H7 (cell line): ENCODE measurements around the gene EYS. TPM values are rescaled to one million over a fixed set of nuclear protein-coding genes. Genes with fewer than 3 reads are reported as not detected.
"Not testable (repeated sequence)": the region's sequence is repeated elsewhere in the genome, so short reads cannot be mapped to it uniquely, and the experiment has no call there.

Source experiments
- DNase-seq: peaks from one replicate; pipeline ENCODE4 v3.0.0; 2012
- H3K27me3 ChIP-seq: 2 replicates; pipeline ENCODE4 v1.6.0; 2011; ENCODE audit warnings: mild to moderate bottlenecking, low read length; ENCODE audit not compliant: control insufficient read depth, insufficient read depth
- H3K36me3 ChIP-seq: replicated peaks from 2 replicates; pipeline ENCODE4 v1.5.1; 2011; ENCODE audit warnings: low read length; ENCODE audit not compliant: control insufficient read depth, insufficient read depth
- H3K4me3 ChIP-seq: 2 replicates; pipeline ENCODE4 v1.5.1; 2011; ENCODE audit warnings: low read depth, mild to moderate bottlenecking, control low read depth, low read length, moderate library complexity; ENCODE audit not compliant: insufficient read depth
- total RNA-seq: library from RNA; depleted of rRNA; stranded (reverse); fragments of >200 nt; shearing (Covaris generic); gene quantifications from 2 replicates; pipeline ENCODE4 v1.2.3, GENCODE V29; 2014

EYS gene
- total RNA-seq, 1 experiment from 2014 or later = 0.10 TPM

- no peak for DNase-seq
- H3K27me3 ChIP-seq = no peaks in the 10 kb centered on the region
- no peak overlapping the region for H3K4me3 ChIP-seq
- no peaks in the 10 kb centered on the region for H3K36me3 ChIP-seq
Measured at GRCh38 chr6:63742060-63742459, 1965.0 kb downstream of the EYS start.

GRCh38 chr6:63740709-63741108 lies 1966.3 kb downstream of the EYS start:
- Histone ChIP-seq H3K36me3 (no peaks in the 10 kb centered on the region), H3K4me3 (no peak overlapping the region), H3K27me3 (no peaks in the 10 kb centered on the region)
- DNase-seq = no peak

GRCh38 chr6:63739094-63739687 lies 1967.8 kb downstream of the EYS start:
- H3K27me3 ChIP-seq = no peaks in the 10 kb centered on the region
- no peak for DNase-seq
- H3K36me3 ChIP-seq = no peaks in the 10 kb centered on the region
- H3K4me3 ChIP-seq = no peak overlapping the region

- not testable (repeated sequence) for H3K4me3 ChIP-seq, H3K27me3 ChIP-seq, H3K36me3 ChIP-seq, DNase-seq
Measured at GRCh38 chr6:63738190-63738589, 1968.8 kb downstream of the EYS start.

- Histone ChIP-seq H3K36me3 (no peaks in the 10 kb centered on the region), H3K27me3 (no peaks in the 10 kb centered on the region), H3K4me3 (no peak overlapping the region)
- no peak for DNase-seq
Measured at GRCh38 chr6:63734923-63735322, 1972.1 kb downstream of the EYS start.

- Histone ChIP-seq H3K27me3 (no peaks in the 10 kb centered on the region), H3K36me3 (no peaks in the 10 kb centered on the region), H3K4me3 (no peak overlapping the region)
- DNase-seq = no peak
Measured at GRCh38 chr6:63732336-63732735, 1974.7 kb downstream of the EYS start.

GRCh38 chr6:63731930-63732329 lies 1975.1 kb downstream of the EYS start:
- no peaks in the 10 kb centered on the region for H3K36me3 ChIP-seq
- H3K27me3 ChIP-seq = no peaks in the 10 kb centered on the region
- no peak for DNase-seq
- no peak overlapping the region for H3K4me3 ChIP-seq

GRCh38 chr6:63730311-63730710 lies 1976.7 kb downstream of the EYS start:
- Histone ChIP-seq H3K4me3 (no peak overlapping the region), H3K27me3 (no peaks in the 10 kb centered on the region), H3K36me3 (no peaks in the 10 kb centered on the region)
- no peak for DNase-seq

GRCh38 chr6:63724721-63725120 lies 1982.3 kb downstream of the EYS start:
- Histone ChIP-seq H3K4me3 (no peak overlapping the region), H3K27me3 (no peaks in the 10 kb centered on the region), H3K36me3 (no peaks in the 10 kb centered on the region)
- DNase-seq = no peak

- no peaks in the 10 kb centered on the region for H3K27me3 ChIP-seq
- DNase-seq = no peak
- H3K4me3 ChIP-seq = no peak overlapping the region
- no peaks in the 10 kb centered on the region for H3K36me3 ChIP-seq
Measured at GRCh38 chr6:63721181-63721580, 1985.8 kb downstream of the EYS start.

- Histone ChIP-seq H3K4me3 (no peak overlapping the region), H3K27me3 (no peaks in the 10 kb centered on the region), H3K36me3 (peaks cover 12% of the 10 kb centered on the region)
- no peak for DNase-seq
Measured at GRCh38 chr6:63716169-63716568, 1990.9 kb downstream of the EYS start.

- Histone ChIP-seq H3K4me3 (no peak overlapping the region), H3K27me3 (no peaks in the 10 kb centered on the region), H3K36me3 (peaks cover 17% of the 10 kb centered on the region)
- no peak for DNase-seq
Measured at GRCh38 chr6:63714091-63714490, 1992.9 kb downstream of the EYS start.

- Histone ChIP-seq H3K4me3 (no peak overlapping the region), H3K36me3 (peaks cover 17% of the 10 kb centered on the region), H3K27me3 (no peaks in the 10 kb centered on the region)
- no peak for DNase-seq
Measured at GRCh38 chr6:63713332-63713731, 1993.7 kb downstream of the EYS start.

- DNase-seq = no peak
- Histone ChIP-seq H3K27me3 (no peaks in the 10 kb centered on the region), H3K36me3 (peaks cover 20% of the 10 kb centered on the region), H3K4me3 (no peak overlapping the region)
Measured at GRCh38 chr6:63709148-63709547, 1997.9 kb downstream of the EYS start.

- DNase-seq = no peak
- no peak overlapping the region for H3K4me3 ChIP-seq
- H3K27me3 ChIP-seq = no peaks in the 10 kb centered on the region
- H3K36me3 ChIP-seq = peaks cover 22% of the 10 kb centered on the region
Measured at GRCh38 chr6:63708631-63709030, 1998.4 kb downstream of the EYS start.

GRCh38 chr6:63706630-63707029 lies 2000.4 kb downstream of the EYS start:
- no peaks in the 10 kb centered on the region for H3K27me3 ChIP-seq
- DNase-seq = no peak
- H3K36me3 ChIP-seq = peaks cover 13% of the 10 kb centered on the region
- no peak overlapping the region for H3K4me3 ChIP-seq
